Retina (tissue), 1 donor: ENCODE measurements around the gene H2AZ2.
"Not testable (repeated sequence)": the region's sequence is repeated elsewhere in the genome, so short reads cannot be mapped to it uniquely, and the experiment has no call there.

Experiments used
- DNase-seq: peaks from one replicate; pipeline ENCODE4 v3.0.0-alpha.2; 2016

Gene H2AZ2

GRCh38 chr7:44870336-44870735, 22.4 kb upstream of the H2AZ2 start:
- DNase-seq, result not testable (repeated sequence)

GRCh38 chr7:44867073-44867995, 19.4 kb upstream of the H2AZ2 start:
- no peak for DNase-seq

GRCh38 chr7:44861949-44862348, 14.1 kb upstream of the H2AZ2 start:
- not testable (repeated sequence) for DNase-seq

DNA sequence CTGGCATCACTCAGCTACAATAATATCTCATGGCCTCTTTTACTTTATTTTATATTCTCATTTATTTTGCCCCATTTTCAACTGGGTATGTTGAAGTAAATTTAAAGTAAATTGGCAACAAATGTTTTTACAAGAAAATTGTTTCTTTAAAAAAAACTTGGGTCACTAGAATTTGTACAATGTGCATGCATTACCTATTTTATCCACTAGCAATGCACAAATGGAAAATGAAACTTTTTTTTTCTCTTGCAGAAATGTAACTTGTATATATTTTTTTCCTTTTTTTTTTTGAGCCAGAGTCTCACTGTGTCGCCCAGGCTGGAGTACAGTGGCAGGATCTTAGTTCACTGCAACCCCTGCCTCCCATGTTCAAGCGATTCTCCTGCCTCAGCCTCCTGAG, 10.3 kb upstream of the H2AZ2 start:
- DNase-seq, result no peak

GRCh38 chr7:44854644-44855364, 6.9 kb upstream of the H2AZ2 start:
- DNase-seq, result no peak

- DNase-seq, result no peak
Observed at GRCh38 chr7:44853391-44853790, 5.5 kb upstream of the H2AZ2 start.

GRCh38 chr7:44852590-44852989, 4.7 kb upstream of the H2AZ2 start:
- no peak for DNase-seq

GRCh38 chr7:44849885-44850544, 2.1 kb upstream of the H2AZ2 start:
- no peak for DNase-seq

DNA sequence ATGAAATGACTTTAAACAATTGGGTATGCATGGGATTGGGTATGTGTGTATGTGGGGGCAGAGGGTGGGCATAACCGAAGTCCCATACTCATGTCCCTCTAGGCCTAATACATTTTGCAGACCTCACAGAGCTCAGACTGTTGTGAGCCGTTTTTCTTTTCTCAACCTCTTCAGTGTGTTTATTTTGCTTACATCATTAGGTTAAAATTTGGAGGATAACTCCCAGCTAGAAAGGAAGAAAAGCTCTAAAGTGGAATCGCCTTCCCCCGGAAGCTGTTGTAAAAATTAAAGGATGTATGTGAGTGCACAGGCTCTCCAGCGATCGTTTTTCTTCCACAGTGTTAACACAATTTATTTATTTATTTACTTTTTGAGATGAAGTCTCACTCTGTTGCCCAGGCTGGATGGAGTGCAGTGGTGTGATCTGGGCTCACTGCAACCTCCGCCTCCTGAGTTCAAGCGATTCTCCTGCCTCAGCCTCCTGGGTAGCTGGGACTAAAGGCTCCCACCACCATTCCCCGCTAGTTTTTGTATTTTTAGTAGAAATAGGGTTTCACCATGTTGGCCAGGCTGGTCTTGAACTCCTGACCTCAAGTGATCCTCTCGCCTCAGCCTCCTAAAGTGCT, 1.5 kb upstream of the H2AZ2 start:
- no peak for DNase-seq

DNA sequence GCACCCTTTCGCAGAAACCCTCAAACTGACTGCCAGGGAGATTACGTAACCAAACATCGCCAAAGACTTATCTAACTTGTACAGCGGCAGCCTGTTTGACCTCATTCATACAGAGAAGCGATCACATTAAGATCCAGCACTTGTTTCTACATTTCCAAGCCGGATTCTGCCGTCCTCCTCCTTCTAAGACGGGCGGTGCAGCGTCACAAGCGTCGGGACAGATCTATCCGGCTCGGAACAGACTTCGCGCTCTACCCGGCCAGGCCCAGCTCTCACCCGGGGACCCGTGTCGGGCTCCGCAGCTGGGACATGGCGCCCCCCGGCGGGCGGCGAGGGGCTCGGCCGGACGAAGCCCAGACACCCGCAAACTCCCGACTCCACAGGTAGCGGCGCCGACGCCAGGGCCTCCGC, 373 bp downstream of the H2AZ2 start:
- peak; percentile 93 for DNase-seq

DNA sequence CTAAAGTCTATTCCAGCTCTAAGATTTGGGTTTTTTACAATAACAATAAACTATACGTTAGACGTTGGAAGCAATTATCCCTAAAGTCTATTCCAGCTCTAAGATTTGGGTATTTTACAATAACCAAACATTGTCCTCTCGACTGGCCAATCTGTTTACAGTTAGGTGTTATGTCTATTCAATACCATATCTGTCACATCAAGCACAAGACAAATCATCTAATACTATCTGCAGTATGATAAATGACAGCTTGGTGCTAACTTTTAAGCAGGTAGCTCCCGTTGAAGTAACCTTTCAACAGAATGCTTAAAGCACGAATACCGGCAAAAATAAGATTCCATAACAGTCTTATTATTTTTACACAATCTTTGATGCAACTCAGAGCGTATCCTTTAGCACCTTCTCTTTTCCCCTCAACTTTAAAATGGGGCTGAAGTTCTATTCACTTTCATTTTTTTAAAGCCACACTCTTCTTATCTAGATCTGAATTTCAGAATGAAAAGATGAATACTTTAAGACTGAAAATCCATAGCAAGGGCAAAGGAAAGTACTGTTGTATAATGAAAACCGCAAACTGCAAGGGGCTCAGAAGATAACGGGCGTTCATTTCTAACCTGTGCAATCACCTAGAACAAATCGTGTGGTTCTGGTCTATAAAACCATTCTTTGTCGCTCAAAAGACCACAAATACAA, 925 bp downstream of the H2AZ2 start:
- no peak for DNase-seq

DNA sequence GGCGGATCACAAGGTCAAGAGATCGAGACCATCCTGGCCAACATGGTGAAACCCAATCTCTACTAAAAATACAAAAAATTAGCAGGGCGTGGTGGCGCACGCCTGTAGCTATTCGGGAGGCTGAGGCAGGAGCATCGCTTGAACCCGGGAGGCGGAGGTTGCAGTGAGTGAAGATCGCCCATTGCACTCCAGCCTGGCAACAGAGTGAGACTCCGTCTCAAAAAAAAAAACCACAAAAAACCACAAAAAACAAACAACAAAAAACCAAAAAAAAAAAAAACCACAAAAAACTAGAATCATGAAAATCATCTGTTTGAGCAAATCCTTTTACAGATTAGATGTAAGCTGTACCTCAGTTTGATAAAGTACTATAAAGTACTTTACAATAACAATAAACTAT, 1.5 kb downstream of the H2AZ2 start:
- DNase-seq, result not testable (repeated sequence)

DNA sequence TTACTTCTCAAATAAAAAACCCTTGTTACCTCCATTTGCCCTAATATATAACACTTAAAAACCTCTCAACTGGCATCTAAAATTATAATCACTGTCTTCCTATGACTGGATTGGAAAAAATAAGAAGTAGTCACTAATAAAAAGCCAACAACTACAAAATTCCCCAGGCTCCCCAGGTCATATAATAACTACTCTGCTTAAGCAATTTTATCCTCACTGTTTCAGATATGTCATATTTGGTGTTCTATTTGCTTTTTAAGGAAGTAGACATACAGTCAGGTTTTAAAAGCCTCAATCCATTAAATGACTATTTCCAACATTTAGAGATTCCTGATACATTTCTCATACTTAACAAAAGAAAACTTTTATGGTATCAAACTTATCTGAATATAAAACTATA, 2.4 kb downstream of the H2AZ2 start:
- DNase-seq, result no peak

DNA sequence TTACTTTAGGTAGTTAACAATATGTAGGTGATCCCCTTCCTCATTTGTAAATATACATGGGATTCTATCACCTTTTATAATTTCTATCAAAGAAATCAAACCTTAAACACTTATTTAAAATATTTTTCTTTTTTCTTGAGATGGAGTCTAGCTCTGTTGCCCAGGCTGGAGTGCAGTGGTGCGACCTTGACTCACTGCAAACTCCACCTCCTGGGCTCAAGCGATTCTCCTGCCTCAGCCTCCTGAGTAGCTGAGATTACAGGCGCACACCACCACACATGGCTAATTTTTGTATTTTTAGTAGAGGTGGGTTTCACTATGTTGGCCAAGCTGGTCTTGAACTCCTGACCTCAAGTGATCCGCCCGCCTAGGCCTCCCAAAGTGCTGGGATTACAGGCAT, 4.4 kb downstream of the H2AZ2 start:
- not testable (repeated sequence) for DNase-seq

GRCh38 chr7:44842675-44843074, 5.2 kb downstream of the H2AZ2 start:
- DNase-seq, result not testable (repeated sequence)

DNA sequence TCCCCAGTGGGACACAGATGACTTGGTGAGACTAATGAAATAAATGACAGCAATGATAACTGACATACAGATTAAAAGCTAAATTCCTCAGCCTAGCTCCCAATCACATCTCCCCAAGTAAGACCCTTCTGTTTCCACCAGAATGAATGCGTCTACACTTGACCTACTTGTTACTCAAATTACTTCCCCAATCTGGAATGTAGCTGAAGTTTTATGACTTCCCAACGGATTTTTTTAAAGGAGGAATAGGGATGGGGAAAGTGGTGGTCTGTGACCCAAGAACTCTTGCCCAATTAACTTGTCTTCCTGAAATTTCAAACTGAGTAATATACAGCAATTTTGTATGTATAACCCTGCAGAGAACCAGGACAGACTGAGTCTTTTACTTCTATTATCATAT, 9.1 kb downstream of the H2AZ2 start:
- DNase-seq, result no peak

DNA sequence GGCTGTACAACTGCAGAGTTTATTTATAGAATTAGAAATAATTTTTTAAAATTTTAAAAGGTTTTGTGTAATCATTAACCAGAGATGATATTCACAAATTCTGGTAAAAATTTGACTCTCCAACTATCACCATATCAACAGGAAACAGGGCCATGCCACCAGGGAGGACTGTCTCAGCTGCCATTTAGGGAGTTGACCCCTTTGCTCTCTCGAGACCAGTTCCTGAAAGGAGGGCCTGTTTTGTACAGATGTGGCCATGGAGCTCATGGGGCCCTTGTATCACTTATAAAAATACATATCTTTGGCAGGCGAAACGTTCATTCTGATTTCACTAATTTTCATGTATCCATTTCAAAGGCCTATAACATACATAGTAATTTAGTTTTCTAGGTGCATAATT, 20.3 kb downstream of the H2AZ2 start:
- DNase-seq, result no peak

GRCh38 chr7:44824894-44825526, 22.9 kb downstream of the H2AZ2 start:
- DNase-seq, result no peak

GRCh38 chr7:44823255-44823781, 24.6 kb downstream of the H2AZ2 start:
- DNase-seq, result no peak

DNA sequence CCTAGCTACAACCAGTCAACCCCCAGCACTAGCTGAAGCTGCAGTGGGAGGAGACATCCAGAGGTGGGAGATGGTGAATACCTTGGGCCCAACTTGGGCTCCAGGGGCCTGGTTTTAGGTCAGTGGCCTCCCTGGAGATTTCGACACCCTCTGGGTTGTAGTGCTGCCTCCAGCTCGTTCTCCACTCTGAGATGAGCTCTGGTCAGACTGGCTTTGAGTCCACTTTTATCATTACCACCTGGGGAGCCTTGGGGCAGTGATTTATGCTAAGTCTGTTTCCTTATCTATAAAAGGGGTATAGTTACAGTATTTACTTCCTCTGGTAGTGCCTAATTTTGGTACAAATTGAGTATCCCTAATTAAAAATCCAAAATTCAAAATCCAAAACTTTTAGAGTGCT, 28.6 kb downstream of the H2AZ2 start:
- no peak for DNase-seq

DNA sequence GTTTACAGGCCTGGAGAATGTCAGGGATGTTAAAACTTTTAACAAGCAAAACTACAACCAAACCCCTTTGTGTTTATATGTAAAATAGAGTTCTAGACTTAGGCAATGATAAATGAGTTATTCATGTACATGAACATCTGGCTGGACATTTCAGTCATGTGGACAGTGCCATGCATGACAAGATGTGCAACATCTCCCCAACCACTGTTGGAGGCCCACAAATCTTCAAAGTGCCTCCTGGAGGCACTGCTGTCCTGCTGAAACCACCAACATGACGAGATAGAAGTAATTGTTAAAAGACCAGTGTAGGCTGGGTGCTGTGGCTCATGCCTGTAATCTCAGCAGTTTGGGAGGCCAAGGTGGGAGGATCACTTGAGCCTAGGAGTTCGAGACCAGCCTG, 33.0 kb downstream of the H2AZ2 start:
- DNase-seq, result no peak

- DNase-seq, result no peak
Observed at GRCh38 chr7:44811571-44811970, 36.3 kb downstream of the H2AZ2 start.
